HG02571 (cell line): ENCODE data around the gene SDCCAG8.
"Not testable (repeated sequence)": the region's sequence is repeated elsewhere in the genome, so short reads cannot be mapped to it uniquely, and the experiment has no call there.

Experiments used
- ATAC-seq: cut with Tn5 transposase; IDR thresholded peaks from one replicate; pipeline ENCODE4 v1.9.1; 2021; ENCODE audit warnings: mild to moderate bottlenecking, moderate library complexity; ENCODE audit not compliant: unreplicated experiment

SDCCAG8 gene

GRCh38 chr1:243323491-243323890, 67.7 kb downstream of the SDCCAG8 start:
- ATAC-seq = no peak

DNA sequence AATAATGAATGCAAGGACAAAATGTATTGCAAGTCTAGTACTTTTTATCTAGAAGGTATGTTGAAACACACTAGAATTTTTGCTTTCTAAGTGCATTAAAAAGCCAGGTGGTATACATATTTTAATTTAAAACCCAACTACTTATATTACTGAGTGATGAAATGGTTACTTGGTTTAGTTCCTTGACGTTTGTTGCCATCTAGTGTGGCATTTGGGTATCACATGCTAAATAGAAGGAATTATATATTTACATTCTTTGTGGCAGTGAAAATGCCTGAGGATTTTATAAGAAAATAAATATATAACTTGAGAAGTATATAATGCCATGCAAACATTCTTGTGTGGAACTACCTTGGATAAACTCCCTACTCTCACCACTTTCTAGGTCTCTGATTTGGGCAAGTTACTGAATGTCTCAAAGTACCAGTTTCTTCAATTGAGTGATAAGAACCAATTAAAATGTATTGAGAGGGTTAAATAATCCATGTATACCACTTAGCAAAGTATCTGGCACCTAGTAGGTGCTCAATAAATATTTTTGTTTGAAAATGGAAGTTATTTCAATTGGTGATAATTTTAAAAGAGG, 69.6 kb downstream of the SDCCAG8 start:
- no peak for ATAC-seq

- ATAC-seq = no peak
These were observed 76.6 kb downstream of the SDCCAG8 start for GRCh38 chr1:243332440-243332839.

- no peak for ATAC-seq
These were observed 79.5 kb downstream of the SDCCAG8 start for GRCh38 chr1:243335292-243335691.

DNA sequence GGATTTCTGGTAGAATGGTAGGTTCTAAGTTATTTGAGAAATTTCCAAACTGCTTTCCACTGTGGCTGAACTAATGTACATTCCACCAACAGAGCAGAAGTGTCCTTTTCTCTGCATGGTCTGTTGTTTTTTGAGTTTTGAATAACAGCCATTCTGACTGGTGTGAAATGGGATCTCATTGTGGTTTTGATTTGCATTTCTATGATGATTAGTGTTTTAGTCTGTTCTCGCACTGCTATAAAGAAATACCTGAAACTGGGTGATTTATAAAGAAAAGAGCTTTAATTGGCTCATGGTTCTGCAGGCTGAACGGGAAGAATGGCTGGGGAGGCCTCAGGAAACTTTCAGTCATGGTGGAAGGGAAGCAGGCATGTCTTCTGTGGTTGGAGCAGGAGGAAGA, 80.3 kb downstream of the SDCCAG8 start:
- no peak for ATAC-seq

DNA sequence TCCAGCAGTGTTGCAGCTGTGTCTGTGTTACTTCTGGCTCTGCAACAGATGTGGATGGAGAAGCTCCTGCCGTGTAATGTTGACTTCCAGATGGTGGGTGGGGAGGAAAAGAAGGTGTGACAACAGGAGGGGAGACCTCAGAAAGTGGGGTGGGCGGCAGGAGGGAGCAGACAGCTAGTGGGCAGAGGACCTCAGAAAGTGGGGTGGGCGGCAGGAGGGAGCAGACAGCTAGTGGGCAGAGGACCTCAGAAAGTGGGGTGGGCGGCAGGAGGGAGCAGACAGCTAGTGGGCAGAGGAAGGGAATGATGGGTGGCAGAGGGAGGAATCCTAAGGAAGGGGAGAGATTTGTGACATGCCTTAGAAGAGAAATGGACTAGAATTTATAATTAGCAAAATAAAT, 83.0 kb downstream of the SDCCAG8 start:
- ATAC-seq = not testable (repeated sequence)

DNA sequence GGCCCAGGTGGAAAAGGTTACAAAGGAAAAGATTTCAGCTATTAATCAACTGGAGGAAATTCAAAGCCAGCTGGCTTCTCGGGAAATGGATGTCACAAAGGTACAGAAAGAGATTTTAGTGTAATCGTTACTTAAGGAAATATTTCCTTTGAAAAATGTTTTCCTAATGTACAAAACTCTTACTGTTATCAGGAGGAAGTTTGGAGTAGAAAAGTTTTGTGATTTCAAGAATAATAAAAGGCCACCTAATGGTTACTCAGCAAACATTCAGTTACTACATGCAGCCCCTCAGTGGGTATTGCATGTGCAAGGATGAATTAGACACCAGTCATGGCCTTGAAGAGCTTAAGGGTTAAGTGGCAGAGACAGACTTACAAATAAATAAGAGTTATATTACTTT, 85.2 kb downstream of the SDCCAG8 start:
- ATAC-seq = no peak

- ATAC-seq = no peak
These were observed 88.4 kb downstream of the SDCCAG8 start for GRCh38 chr1:243343970-243344937.

GRCh38 chr1:243345205-243345604, 89.4 kb downstream of the SDCCAG8 start:
- no peak for ATAC-seq

- ATAC-seq = no peak
These were observed 90.2 kb downstream of the SDCCAG8 start for GRCh38 chr1:243346016-243346415.

GRCh38 chr1:243346468-243346867, 90.6 kb downstream of the SDCCAG8 start:
- ATAC-seq = no peak

- no peak for ATAC-seq
These were observed 92.5 kb downstream of the SDCCAG8 start for GRCh38 chr1:243348331-243348730.

DNA sequence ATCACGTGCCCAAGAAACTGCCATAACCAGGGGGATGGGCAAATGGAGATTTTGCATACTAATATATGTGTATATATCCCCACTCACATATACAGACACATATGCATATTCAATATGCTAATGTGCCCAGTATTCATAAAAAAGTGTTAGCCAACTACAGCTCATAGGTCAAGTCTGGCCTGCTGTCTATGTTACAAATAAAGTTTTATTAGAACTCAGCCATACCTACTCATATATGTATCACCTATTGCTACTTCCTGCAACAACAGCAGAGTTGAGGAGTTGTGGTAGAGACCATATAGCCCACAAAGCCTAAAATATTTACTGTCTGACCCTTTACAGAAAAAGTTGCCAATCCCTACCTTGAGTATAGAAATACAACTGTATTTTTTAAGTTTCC, 93.3 kb downstream of the SDCCAG8 start:
- ATAC-seq = no peak

DNA sequence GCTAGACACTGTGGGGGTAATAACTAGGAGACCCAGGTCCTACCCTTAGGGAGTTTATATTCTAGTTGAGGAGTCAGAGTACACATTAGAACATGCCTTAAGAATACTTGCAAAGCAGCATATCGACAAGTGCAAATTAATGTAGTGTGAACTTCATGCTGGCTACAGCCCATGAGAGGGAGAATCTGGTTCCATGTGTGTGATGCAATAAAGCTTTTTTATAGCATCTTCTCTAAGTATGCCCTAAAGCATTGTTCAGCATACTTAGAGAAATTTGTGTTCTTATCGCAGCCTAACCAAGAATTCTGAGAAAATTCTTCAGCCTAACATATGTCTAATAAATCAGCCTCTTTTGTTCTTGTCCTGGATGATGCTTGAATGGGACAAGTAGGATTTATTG, 95.5 kb downstream of the SDCCAG8 start:
- no peak for ATAC-seq

- no peak for ATAC-seq
These were observed 98.8 kb downstream of the SDCCAG8 start for GRCh38 chr1:243354511-243355153.

DNA sequence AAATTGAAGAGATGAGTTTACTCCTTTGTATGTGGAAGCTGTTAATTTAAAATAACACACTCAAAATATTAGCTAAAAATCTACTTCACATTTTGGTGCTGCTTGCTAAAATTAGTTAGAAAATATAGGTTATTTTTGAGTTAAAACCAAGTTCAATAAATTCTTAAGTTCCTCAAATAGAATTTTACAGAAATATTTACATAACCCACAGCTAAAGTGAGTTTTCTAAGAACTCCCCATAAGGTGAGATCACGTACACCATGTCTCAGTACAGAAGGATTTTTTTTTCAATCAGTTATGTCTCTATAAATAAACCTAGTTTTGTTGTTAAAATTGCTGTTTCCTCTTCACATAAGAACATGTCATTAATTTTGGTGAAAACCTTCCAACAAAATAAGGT, 108.0 kb downstream of the SDCCAG8 start:
- ATAC-seq = no peak

GRCh38 chr1:243364330-243364729, 108.5 kb downstream of the SDCCAG8 start:
- no peak for ATAC-seq

DNA sequence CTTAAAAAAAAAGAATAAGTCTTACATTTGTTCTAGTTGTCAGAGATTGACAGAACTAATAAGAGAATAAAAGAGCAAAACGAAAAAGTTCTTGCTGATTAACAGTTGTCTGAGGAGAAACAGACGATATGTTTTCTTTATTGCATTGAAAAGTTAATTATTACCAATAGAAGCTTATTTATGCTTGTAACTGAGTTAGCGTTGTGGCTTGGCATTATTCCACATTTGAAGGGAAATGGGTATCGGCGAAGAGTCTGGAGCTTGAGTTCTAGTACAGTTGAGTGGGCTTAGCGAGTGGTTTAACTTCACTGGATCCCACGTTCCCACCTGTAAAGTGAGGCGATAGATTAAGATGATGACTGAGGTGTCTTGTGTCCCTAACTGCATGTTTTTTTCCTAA, 109.0 kb downstream of the SDCCAG8 start:
- no peak for ATAC-seq

- ATAC-seq = no peak
These were observed 111.5 kb downstream of the SDCCAG8 start for GRCh38 chr1:243367314-243367713.

DNA sequence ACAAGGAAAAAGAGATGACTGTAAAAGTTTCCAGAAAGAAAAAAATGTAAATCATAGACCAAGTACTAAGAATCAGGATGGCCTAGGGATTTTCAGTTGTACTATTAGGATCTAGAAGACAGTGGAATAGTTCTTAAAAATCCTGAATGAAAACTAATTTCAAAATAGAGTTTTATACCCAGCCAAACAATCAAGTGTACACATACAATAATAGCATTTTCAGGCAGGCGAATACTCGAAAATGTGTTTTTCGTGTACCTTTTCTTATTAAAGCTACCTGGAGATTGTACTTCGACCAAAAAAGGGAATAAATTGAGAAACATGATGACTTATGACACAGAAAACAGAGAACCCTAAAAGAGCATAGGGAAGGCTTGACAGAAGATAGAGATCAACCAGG, 118.6 kb downstream of the SDCCAG8 start:
- ATAC-seq = no peak

DNA sequence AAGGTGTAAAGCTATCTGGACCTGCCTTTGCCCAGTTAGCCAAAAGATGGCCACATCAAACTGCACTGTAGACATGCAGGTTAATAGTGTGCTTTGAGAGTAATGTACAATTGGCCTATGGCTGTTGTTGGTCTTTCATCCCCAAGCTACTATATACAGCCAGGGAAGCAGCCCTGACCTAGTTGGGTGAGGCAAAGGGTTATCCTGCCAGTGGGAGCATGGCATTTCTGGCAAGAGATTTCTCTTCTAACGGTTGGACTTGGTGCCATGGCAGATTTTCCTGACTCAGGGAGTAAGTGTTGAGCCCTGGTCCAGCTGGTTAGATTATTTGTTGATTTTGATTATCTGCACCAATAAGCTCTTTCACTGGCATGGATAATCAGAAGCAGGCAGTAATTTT, 119.8 kb downstream of the SDCCAG8 start:
- no peak for ATAC-seq

DNA sequence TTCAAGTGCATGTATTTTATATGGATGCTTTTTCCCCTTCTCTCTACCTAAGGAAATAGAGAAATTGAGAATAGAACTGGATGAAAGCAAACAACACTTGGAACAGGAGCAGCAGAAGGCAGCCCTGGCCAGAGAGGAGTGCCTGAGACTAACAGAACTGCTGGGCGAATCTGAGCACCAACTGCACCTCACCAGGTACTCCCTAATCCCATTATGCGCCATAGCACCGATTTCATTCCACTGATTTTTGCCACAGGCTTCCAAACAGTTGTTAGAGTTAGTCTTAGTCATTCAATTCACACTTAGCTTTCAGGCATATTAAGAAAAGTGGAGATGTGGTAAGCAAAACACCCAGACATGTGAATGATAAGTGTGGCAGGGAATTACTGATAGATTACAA, 122.8 kb downstream of the SDCCAG8 start:
- ATAC-seq = no peak
